GM11168 (cell line): ENCODE measurements around the gene MBTPS2.
"Not testable (repeated sequence)": the region's sequence is repeated elsewhere in the genome, so short reads cannot be mapped to it uniquely, and the experiment has no call there.

Experiments
- in situ Hi-C: fragments of 300-500 bp; cut with MboI; formaldehyde crosslinking; loops from one replicate; pipeline ENCODE4 v1.12.0; 2022; ENCODE audit warnings: low sequenced_read_pairs; ENCODE audit not compliant: unreplicated experiment

The MBTPS2 gene

DNA sequence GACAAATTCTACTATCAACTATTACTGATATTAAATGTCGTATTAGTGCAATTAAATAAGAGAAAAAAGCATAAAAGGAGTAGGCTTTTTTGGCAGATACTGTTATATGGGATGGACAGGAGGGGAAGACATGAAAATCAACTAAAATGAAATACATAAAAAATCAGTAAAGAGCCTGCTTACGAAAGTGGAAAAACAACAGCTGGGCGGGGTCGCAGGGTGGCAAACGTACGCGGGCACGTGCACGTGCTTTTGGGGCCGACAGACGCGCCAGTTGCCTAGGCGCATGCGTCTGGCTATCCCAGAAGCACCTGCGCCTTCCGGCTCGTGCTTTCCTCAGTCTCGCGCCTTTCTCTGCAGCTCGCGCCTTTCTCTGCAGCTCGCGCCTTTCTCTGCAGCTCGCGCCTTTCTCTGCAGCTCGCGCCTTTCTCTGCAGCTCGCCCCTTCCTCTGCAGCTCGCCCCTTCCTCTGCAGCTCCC lies 16.6 kb downstream of the MBTPS2 start, which contains the start of gene YY2:
Gene YY2 (plus strand): TSS at position 51 of the 479 bp plus-strand sequence. CDS start 498 bp downstream, outside the sequence.
- in situ Hi-C loops, result loop anchor here (5.0 kb wide), 1 partner anchor 61 kb away; no protein-coding TSS in a partner anchor

DNA sequence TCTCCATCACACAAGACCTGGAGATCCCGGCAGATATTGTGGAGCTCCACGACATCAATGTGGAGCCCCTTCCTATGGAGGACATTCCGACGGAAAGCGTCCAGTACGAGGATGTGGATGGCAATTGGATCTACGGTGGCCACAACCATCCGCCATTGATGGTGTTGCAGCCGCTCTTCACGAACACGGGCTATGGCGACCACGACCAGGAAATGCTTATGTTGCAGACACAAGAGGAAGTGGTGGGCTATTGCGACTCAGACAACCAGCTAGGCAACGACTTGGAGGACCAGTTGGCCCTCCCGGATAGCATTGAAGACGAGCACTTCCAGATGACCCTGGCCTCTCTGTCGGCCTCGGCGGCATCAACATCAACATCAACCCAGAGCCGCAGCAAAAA lies 17.1 kb downstream of the MBTPS2 start:
- in situ Hi-C loops, result loop anchor here (5.0 kb wide), 1 partner anchor 61 kb away; no protein-coding TSS in a partner anchor

DNA sequence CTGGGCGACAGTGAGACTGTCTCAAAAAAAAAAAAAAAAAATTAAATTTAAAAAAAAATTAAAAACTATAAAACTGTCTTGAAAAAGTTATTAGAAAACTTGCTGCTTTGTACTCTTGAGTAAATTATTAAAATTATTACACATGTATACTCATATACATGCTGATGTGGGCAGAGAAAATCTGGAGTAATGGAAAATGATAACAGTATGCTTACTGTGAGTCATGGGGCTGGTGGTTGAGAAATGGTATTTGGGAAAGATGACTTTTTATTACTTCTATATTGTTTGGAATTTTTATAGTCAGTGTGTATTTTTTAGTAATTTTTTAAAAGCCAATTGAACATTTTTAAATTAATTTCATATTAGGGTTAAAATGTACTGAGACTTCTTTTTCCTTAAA lies 23.8 kb downstream of the MBTPS2 start:
- in situ Hi-C loops, result no loop called here

DNA sequence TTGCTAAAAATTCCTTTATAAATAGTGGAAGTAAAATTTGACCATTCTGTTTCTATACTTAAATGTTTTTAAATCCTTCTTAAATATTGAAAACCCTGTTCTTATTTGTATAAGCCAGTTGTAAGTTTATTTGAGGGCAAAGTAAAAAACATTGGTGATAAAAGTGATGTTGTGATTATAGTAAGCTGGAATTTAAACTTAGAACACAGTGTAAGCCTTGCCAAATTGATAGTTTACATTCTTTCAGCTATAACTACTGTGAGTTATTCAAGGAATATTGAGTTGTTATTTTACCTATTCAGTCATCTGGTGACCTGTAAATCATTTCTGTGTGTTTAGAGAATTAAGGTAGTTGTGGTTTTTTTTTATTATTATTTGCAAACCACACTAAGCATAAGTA lies 26.0 kb downstream of the MBTPS2 start:
- in situ Hi-C loops, result no loop called here

DNA sequence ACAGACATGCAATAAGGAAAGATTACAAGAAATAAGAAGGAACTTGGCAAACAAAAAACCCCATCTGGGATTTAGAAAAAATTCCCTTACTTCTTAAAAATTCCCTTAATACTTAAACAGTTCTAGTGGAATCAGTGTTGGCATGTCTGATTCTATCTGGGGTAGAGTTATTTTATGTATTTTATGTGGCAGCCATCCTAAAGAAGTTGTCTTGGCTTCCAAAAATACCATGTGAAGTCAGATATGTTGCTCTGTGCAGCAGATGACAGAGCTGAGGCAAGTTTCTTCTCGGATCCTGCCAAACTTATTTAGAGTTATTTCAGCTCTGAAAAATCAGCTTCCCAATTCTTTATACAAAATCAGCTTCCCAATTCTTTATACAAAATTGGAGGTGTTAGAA lies 31.1 kb downstream of the MBTPS2 start:
- in situ Hi-C loops, result no loop called here

DNA sequence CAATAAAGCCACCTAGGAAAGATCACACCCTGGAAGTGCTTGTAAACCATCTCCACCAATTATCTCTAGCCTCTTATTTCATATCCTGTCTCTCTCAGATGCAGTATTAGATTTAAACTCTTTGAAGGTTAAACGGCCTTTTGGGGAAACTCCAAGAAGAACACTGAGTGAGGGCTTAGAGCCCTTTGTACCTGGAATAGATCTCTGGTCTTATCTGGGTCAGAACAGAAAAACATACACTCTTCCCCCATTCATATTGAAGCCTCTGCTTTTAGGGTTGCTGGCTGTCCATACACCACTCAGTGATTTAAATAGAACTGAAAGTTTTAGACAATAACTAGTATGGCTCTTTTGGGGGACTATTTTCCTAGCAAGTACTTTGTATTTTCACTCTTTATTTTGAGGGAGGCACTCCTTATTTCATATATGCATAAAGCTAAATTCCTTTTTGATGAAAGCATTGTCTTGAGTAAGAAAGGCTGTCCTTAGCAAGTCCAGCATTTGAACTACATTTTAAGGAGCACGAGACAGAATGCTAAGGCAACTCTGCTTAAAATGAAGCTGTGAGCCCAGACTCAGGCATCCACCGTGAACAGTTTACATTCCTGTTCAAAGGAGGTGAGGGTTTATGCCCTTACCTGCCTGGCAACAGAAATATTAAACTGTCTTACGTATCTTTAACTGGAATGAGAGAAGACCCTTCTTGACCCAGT lies 33.8 kb downstream of the MBTPS2 start:
- in situ Hi-C loops, result no loop called here

DNA sequence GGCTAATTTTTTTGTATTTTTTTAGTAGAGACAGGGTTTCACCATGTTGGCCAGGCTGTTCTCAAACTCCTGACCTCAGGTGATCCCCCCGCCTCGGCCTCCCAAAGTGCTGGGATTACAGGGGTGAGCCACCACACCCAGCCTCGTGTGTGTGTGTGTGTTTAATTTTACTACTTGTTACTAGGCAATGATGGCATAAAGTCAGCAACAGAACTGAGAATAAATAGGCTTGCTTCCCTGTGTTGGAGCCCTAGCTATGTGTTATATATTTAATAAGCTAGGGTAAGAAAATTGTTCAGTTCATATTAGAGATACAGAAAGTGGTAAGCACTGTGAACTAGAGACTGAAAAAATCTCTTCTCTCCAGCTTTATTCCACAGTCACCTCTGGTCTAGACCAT lies 34.8 kb downstream of the MBTPS2 start:
- in situ Hi-C loops, result not testable (repeated sequence)

DNA sequence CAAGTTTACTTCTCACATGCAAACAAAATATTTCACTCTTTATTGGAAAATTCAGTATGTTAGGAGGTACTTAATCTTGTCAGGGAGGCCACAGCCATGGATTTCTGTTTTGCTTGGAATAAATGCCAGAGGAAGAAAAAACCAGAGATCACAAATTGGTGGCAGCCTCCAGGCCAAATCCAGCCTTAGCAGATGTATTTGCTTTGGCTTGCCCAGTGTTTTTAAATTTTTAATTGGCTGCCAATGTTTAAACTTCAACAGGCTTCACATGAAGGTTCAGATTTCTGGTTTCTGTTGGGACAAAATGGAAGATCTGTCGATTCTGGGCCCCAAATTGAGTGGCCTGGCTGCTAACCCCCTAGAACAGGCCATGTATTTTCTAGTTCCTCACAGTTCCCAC lies 35.6 kb downstream of the MBTPS2 start:
- in situ Hi-C loops, result no loop called here

DNA sequence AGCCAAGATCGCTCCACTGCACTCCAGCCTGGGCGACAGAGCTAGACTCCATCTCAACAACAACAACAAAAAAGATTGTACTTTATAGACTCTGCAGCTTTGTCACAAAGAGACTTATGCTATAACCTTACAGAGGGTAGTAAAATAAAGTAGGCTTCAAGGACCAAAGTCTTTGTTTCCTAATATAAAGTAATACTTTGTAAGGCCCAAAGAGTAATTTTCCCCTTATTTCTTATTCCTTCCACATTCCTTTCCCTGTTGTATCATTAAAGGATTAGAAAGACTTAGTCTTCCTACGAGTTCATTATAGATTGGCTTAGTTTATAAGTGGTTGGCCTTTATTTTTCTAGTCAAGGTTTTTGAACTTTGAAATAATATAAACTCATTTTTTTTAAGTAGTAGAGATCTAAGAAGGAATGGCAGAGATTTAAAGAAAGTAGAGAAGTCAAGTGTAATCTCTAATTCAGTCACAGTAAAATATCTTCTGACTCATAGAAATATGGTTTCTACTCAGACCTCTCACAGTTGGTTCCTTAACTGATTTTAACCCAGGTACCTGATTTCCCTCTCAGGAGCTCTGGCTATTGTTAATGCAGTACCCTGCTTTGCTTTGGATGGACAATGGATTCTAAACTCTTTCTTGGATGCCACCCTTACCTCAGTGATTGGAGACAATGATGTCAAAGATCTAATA lies 42.6 kb downstream of the MBTPS2 start:
- in situ Hi-C loops, result no loop called here

DNA sequence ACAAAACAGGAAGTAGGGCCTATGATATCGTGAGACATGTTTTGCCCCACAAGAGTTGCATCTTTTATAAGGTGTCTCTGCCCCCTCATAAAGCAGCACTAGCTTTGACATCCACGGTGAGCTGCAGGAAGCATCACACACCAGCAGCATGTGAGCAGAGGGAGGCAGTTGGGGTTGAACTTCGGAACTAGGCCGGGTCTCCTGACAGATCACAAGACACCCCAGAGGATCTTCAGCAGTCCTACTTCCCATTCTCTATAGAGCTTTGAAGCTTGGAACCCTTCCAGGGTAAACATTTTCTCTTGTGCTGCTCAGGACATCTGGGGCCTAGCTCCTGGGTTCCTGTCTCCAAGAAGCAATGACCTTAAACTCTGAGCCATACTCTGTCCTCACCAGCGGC lies 43.8 kb downstream of the MBTPS2 start:
- in situ Hi-C loops, result no loop called here

DNA sequence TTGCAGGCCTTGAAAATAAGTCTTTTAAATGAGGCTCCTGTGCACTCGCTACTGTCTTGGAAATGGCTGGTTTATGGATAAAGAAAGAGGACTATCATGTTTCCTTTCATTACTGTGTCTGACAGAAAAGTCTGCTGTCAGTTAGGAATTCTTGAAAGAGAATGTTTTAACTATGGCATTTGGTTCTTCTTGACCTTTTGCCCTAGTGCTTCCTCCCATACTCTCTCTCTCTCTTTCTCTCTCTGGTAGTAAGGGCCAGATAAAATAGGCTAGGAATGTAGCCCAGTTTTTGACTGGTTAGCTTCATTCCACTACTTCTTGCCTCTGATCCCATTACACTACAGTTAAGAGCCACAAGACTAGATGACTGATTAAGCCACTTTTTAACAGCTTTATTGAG lies 46.2 kb downstream of the MBTPS2 start:
- in situ Hi-C loops, result no loop called here

DNA sequence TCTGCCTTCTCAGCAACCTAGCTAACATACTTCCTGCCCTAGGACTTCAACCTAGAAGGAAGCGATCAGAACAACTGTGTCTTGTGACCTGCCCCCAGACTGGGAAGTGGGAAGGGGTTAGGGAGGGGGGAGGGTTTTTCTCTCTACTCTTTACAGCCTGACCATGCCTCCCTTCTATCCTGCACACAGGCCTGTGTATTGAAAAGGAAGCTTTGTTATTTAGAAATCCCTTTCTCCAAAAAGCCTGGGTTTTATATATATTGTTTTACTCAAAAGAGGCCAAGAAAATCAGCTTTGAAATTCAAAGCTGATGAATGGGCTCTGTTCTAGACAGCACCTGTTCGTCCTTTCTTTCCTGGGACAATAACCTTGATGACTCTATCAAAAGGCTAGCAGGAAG lies 65.9 kb downstream of the MBTPS2 start:
- in situ Hi-C loops, result no loop called here

DNA sequence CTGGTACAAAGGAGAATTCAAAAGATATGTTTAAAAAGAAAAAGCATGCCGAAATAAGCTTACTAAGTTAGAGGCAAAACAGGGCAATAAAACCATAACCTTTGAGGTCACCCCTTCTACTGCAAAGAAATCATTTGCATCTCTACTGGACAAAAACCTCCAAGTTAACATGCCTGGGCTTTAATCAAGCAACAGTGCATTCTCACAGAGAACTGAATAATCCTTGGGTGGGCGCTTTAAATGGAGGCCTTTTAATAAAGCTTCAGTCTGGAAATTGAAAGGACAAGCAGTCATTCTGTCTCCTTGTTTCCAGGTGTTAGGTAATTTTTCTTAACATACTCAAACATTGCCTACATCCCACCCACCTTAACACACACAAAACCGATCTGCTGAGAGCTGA lies 66.5 kb downstream of the MBTPS2 start:
- in situ Hi-C loops, result no loop called here

DNA sequence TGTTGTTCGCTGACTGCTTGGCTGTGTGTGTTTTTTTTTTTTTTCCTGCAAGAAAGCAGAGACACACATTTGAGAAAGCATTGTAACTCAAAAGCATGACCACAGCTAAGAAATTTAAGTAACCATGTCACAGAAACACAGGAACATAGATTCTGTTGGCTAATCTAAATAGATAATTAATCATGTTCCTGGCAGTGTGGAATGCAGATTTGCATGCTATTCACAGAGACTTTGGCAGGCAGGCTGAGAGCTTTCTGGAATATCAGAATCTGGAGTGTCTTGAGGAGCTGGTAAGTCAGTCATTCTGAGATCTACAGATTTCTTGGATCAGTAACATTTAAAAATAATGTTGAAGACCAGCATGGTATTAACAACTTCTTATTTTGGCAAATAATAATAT lies 67.8 kb downstream of the MBTPS2 start:
- in situ Hi-C loops, result no loop called here

DNA sequence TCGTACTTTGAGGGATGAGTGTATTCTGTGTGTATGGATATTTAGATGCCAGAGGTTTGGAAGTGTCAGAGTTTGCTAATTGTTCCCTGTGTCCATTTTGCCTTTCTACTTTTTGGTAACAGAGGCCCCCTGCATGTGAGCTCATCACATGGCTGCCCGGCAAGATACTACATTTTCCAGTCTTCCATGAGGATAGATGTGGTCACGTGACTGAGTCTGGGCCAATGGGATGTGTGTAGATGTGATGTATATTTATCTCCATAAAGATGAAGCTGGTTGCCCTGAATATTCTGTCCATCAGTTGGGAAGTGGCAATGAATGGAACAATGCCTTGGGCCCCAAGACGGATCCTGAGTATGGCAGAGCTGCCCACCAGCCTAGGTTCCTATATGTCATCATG lies 72.1 kb downstream of the MBTPS2 start:
- in situ Hi-C loops, result no loop called here

DNA sequence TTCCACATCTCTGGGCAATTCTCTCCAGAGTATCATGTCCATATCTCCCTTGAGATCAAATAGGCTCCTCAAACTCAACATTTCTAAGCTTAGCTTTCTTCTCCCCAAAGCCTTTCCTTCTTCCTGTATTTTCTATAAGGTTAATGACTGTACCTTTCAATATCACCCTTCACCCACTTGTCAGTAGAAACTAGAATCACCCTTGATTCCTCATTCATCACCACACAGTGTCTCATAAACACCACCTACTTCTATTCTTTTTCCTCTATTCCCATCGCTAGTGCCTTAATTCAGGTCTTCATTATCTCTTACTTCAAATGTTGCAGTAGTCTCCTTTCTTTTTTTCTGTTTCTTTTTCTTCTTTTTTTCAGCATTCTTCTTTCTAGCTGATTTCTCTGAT lies 72.8 kb downstream of the MBTPS2 start:
- in situ Hi-C loops, result no loop called here

DNA sequence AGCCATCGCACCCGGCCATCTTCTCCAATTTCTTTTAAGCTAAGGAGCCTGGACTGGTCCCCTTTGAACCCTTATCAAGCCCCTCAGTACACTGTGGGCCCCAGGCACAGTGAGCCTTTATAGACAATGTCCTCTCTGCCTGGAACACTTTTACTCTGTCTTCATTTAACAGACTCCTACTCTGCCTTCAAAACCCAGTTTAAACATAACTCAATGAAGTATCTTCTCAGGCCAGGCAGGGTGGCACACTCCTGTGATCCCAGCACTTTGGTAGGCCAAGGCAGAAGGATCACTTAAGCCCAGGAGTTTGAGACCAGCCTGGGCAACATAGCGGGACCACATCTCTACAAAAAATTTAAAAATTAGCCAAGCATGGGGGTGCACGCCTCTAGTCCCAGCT lies 73.6 kb downstream of the MBTPS2 start:
- in situ Hi-C loops, result no loop called here

DNA sequence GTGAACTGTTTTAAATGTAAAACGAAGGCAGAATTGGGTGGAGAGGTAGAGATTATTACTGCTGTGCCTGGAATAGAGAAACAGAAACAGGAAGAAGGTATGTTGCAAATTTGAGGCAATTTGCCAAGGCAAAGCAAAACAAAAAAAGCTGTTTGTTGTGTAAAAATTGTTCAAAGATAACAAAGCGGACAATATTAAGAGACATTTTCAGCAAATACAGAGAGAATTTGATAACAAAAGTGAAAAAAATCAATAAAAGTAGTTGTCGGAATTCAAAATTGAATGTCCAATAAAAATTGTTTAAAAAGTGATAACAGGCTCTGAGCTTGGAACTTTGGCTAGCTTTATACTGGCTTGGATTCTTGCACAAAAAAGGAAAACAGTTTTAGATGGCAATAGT lies 86.7 kb downstream of the MBTPS2 start:
- in situ Hi-C loops, result no loop called here

DNA sequence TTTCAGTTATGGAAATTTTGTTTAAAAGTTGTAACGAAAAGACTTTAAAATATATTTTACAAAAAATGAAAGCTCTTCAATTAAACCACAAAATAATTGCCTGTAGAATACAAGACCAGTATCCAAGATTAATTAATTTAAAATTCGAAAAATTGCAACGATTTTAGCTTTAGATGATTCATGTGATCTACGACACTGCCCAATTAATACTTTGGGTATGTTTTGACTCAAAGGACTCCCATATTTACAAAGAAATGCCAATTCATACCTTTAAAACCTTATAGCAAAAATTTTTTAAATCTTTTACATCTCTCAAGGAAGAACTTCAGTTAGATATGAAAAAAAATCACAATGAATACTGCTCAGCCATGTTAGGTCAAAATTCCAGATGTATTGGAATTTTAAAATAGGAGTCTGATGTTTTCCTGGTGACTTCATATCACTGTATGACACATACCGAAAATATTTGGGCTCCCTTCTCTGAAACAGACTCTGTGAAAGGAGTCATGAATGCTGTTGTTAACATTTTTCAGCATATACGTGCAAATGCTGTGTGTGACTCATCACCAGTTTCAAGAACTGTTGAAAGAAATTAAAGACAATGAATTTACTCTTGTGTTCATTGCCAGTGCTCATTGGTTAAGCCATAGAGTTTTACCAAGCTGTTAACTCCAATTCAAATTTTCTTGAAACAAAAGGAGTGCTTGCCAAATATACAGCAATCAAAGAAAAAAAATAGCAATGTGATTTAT lies 87.3 kb downstream of the MBTPS2 start:
- in situ Hi-C loops, result no loop called here

DNA sequence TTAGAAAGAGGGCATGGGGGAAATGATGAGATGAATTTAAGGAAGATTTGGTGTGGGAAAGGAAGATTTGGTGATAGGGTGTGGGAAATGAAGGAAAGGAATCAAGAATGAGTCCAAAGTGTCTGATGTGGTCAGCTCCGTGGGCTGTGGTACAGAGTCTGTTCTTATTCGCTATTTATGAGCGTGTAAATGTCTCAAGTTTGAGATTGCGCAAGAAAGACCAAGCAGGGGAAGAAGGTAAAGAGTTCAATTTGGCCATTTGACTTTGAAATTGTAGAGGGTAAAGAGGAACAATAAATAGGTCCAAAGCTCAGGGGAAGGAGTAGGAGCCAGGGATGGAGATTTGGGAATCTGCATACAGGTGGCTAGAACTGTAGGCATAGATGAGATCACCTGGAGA lies 89.8 kb downstream of the MBTPS2 start:
- in situ Hi-C loops, result no loop called here

DNA sequence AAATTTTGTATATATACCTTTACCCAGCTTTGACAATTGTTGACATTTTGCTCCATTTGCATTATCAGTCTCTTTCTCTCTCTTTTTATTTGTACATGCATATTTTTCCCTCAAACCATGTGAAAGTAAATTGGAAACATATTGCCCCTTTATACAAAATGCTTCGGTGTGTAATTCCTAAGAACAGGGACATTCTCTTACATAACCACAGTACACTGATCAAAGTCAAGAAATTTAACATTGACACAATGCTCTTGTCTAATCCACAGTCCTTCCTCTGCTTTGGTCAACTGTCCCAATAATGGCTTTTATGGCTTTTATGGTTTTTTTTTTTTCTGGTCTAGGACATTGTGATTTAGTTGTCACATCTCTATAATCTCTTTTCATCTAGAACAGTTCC lies 91.6 kb downstream of the MBTPS2 start:
- in situ Hi-C loops, result no loop called here
